ENCODE measurements around the gene MEX3C.

The MEX3C gene

GRCh38 chr18:51182824-51183223 is 14.7 kb downstream of the MEX3C start:
- FAIRE-seq (no peak), DNase-seq (ENCODE audit: insufficient read length, low spot score) (no peak)
- TF ChIP-seq POLR2A (IDR thresholded peaks at IDR 0.05; ENCODE audit: low read depth, low read length), result no peak

GRCh38 chr18:51171625-51172259 is 25.7 kb downstream of the MEX3C start:
- DNase-seq (ENCODE audit: insufficient read length, low spot score) (no peak), FAIRE-seq (no peak)
- TF ChIP-seq POLR2A (IDR thresholded peaks at IDR 0.05; ENCODE audit: low read depth, low read length), result no peak

- no peak for TF ChIP-seq POLR2A (IDR thresholded peaks at IDR 0.05; ENCODE audit: low read depth, low read length)
- FAIRE-seq, result no peak
Measured at GRCh38 chr18:51171223-51171622, 26.3 kb downstream of the MEX3C start.

GRCh38 chr18:51170664-51171063 is 26.8 kb downstream of the MEX3C start:
- TF ChIP-seq POLR2A (IDR thresholded peaks at IDR 0.05; ENCODE audit: low read depth, low read length), result no peak
- no peak for FAIRE-seq
- DNase-seq (ENCODE audit: insufficient read length, low spot score), result no peak

More at GRCh38 chr18:51171223-51171622, 26.3 kb downstream of the MEX3C start:
- no peak for DNase-seq (ENCODE audit: insufficient read length, low spot score)

- FAIRE-seq, result no peak
- TF ChIP-seq POLR2A (IDR thresholded peaks at IDR 0.05; ENCODE audit: low read depth, low read length), result no peak
- no peak for DNase-seq (ENCODE audit: insufficient read length, low spot score)
Measured at GRCh38 chr18:51169731-51170130, 27.8 kb downstream of the MEX3C start.

- DNase-seq (ENCODE audit: insufficient read length, low spot score) (no peak), FAIRE-seq (no peak)
- TF ChIP-seq POLR2A (IDR thresholded peaks at IDR 0.05; ENCODE audit: low read depth, low read length), result no peak
Measured at GRCh38 chr18:51168960-51169662, 28.4 kb downstream of the MEX3C start.

GRCh38 chr18:51168026-51168742 is 29.3 kb downstream of the MEX3C start:
- no peak for TF ChIP-seq POLR2A (IDR thresholded peaks at IDR 0.05; ENCODE audit: low read depth, low read length)
- FAIRE-seq (no peak), DNase-seq (ENCODE audit: insufficient read length, low spot score) (no peak)

- no peak for TF ChIP-seq POLR2A (IDR thresholded peaks at IDR 0.05; ENCODE audit: low read depth, low read length)
- DNase-seq (ENCODE audit: insufficient read length, low spot score) (no peak), FAIRE-seq (no peak)
Measured at GRCh38 chr18:51165296-51165695, 32.2 kb downstream of the MEX3C start.

GRCh38 chr18:51164761-51165281 is 32.7 kb downstream of the MEX3C start:
- no peak for TF ChIP-seq POLR2A (IDR thresholded peaks at IDR 0.05; ENCODE audit: low read depth, low read length)
- FAIRE-seq (no peak), DNase-seq (ENCODE audit: insufficient read length, low spot score) (no peak)

- no peak for TF ChIP-seq POLR2A (IDR thresholded peaks at IDR 0.05; ENCODE audit: low read depth, low read length)
- no peak for FAIRE-seq
- no peak for DNase-seq (ENCODE audit: insufficient read length, low spot score)
Measured at GRCh38 chr18:51164342-51164741, 33.1 kb downstream of the MEX3C start.

- DNase-seq (ENCODE audit: insufficient read length, low spot score) (no peak), FAIRE-seq (no peak)
- TF ChIP-seq POLR2A (IDR thresholded peaks at IDR 0.05; ENCODE audit: low read depth, low read length), result no peak
Measured at GRCh38 chr18:51163543-51163942, 33.9 kb downstream of the MEX3C start.

GRCh38 chr18:51162617-51163016 is 34.9 kb downstream of the MEX3C start:
- no peak for FAIRE-seq

GRCh38 chr18:51160646-51161045 is 36.8 kb downstream of the MEX3C start:
- no peak for TF ChIP-seq POLR2A (IDR thresholded peaks at IDR 0.05; ENCODE audit: low read depth, low read length)
- FAIRE-seq, result no peak
- DNase-seq (ENCODE audit: insufficient read length, low spot score), result no peak

More at GRCh38 chr18:51162617-51163016, 34.9 kb downstream of the MEX3C start:
- TF ChIP-seq POLR2A (IDR thresholded peaks at IDR 0.05; ENCODE audit: low read depth, low read length), result no peak
- DNase-seq (ENCODE audit: insufficient read length, low spot score), result no peak

GRCh38 chr18:51157215-51157614 is 40.3 kb downstream of the MEX3C start:
- DNase-seq (ENCODE audit: insufficient read length, low spot score) (no peak), FAIRE-seq (no peak)
- no peak for TF ChIP-seq POLR2A (IDR thresholded peaks at IDR 0.05; ENCODE audit: low read depth, low read length)

Measured in H54 (cell line).